SIG-M5 treated with dmso at 0.1 percent for 504 hours (cell line): ENCODE data around the gene SETD1A.
A peak's percentile ranks its signal among the peaks of the same experiment; 100 is the strongest.

Experiments
- DNase-seq: peaks from one replicate; lab custom pipeline; 2025; ENCODE audit not compliant: unreplicated experiment; lab: John Stamatoyannopoulos, UW

SETD1A gene

DNA sequence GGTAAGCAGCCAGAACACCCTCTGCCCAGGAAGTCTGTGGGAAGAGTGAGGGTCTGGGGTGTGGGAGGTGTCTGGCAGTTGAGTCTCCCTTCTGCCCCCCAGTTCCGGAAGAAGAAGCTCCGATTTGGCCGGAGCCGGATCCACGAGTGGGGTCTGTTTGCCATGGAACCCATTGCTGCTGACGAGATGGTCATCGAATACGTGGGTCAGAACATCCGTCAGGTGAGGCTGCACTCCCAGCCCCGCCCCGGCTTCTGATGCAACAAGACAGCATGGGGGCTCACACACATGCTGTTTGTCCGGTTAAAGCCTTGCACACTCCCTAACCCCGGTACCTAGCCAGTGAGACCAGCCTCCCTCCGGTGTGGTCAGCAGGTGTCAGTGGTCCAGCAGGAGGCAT lies 23.4 kb downstream of the SETD1A start:
- DNase-seq: no peak

GRCh38 chr16:30982548-30983288 lies 25.2 kb downstream of the SETD1A start:
- no peak for DNase-seq

DNA sequence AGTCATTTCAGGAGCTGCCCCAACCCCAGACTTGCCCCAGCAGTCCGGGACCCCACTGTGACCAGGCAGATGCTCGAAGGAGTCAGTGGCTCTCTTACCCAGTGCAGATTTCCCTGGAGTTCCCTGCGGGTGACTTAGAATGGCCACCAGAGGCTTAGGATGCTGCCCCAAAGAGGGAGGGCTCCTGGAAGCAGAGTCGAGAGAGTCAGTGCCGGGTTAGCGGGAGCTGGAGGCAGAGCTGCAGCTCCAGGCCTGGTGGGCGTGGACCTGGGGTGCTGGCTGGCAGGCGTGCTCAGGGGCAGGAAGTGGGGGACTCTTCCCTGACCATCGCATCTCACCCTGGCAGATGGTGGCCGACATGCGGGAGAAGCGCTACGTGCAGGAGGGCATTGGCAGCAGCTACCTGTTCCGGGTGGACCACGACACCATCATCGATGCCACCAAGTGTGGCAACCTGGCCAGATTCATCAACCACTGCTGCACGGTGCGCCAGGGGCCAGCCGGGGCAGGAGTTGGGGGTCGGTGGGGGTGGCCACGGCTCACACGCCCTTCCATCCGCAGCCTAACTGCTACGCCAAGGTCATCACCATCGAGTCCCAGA lies 25.8 kb downstream of the SETD1A start:
- DNase-seq: no peak

- no peak for DNase-seq
Observed at GRCh38 chr16:30983898-30984610, 26.5 kb downstream of the SETD1A start.

- DNase-seq: peak; percentile 49
Observed at GRCh38 chr16:30984669-30985400, 27.3 kb downstream of the SETD1A start, which contains the start of gene HSD3B7. Gene HSD3B7, plus strand, starts transcription at chr16:30985207. Its CDS starts 452 bp downstream, at chr16:30985659.

DNA sequence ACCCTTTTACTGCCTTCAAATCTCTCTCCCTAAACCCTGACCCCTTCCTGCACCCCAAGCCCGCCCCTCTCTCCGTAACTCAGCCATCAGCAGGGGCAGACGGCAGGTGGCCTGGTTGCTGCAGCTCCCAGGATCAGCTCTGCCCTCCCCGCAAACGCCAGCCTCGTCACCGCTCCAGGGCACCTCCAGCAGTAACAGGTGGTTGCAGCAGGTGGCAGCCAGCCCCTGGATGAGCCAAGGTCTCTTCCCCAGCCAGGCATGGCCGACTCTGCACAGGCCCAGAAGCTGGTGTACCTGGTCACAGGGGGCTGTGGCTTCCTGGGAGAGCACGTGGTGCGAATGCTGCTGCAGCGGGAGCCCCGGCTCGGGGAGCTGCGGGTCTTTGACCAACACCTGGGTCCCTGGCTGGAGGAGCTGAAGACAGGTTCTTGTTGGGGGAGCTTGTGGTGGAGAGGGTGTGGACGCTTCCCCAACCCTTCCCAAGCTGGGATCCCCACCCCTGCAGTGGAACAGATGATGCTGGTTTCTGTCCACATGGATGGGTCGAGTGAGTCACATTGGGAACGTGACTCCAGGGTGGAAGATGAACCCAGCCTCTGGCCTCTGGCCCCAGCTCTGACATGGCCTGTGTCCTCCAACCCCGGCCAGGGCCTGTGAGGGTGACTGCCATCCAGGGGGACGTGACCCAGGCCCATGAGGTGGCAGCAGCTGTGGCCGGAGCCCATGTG lies 28.0 kb downstream of the SETD1A start:
- peak; percentile 31 for DNase-seq

DNA sequence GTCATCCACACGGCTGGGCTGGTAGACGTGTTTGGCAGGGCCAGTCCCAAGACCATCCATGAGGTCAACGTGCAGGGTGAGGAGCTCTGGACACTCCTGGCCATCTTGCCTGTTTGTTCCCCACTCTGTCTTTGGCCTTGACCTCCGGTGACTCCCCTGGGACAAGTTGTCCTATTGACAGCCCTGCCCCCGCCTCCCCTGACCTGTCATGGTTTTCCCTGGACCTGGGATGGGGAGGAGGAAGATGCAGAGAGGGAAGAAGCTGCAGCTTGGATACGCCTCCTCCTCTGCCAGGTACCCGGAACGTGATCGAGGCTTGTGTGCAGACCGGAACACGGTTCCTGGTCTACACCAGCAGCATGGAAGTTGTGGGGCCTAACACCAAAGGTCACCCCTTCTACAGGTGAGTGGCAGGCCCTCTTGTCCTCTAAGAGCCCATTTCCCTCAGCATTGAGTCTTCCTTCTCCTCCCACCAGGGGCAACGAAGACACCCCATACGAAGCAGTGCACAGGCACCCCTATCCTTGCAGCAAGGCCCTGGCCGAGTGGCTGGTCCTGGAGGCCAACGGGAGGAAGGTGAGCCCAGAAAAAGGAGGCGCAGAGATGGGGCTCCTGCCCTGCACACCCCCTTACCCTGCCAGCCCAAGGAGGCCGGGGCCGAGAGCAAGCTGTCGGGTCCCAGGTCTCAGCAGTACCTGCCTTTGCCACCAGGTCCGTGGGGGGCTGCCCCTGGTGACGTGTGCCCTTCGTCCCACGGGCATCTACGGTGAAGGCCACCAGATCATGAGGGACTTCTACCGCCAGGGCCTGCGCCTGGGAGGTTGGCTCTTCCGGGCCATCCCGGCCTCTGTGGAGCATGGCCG lies 28.8 kb downstream of the SETD1A start:
- DNase-seq: no peak

GRCh38 chr16:30987581-30988190 lies 30.1 kb downstream of the SETD1A start:
- DNase-seq: no peak

DNA sequence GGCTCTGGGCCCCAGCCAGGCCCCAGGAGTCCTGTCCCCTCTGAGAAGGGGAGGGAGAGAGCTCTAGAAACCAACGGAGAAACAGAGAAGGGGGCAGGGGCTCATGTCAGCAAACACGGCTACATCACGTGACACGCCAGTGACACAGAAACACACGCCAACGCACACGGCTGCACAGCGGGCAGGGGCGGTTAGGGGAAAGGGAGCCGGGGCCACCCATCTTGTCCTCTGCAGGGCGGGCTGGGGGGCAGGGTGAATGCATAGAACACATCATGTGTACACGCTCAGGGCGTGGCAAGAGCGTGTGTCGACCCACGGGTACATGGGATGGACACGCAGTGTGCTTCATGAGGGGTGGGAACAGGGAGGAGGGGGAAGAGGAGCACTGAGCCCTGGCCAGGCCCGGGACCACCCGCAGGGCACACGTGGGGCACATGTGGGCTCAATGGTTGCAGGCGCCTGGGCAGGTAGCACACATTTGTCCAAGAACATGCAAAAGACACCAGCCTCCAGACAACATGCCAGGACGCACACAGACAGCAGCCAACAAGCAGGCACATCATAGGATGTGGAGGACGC lies 32.0 kb downstream of the SETD1A start:
- no peak for DNase-seq

DNA sequence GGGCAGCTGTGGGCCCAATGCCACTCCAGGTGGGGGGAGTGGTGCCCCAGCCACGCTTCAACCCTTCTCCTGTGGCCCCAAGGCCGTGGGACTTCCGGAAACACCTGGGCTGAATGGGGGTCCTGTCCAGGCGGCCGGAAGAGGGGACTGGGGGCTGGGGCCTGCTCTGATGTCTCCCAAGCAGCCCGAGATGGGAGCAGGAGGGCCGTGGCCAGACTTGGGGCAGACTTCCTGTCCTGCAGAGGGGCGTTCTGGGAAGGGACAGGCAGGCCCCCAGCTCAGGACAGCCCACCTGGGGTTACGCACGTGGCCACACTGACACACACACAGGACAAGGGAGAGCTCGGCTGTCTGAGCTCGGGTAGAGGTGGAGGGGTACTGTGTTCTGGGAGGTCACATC lies 32.6 kb downstream of the SETD1A start:
- no peak for DNase-seq

GRCh38 chr16:30991052-30991451 lies 33.5 kb downstream of the SETD1A start:
- no peak for DNase-seq

DNA sequence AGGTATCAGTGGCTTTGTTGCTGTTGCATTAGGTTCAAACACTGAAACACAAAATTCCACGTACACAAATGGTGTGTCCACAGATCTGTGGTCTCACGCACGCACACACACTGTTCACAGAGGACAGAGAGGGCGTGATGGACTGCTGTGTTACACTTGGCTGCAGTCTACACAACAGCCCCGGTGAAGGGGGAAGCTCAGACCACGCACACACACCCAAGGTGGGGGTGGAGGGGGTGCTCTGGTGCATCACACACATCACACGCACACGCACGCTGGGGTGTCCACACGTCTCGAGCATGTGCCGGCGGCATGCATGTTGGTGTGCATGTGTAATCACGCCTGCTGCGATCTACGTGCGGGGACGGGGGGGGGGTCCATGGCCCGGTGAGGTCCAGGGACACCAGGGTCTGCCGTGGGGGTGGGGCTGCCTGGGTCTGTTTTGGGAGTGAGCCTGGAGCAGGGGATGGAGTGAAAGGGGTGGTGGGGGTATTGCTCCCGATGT lies 34.8 kb downstream of the SETD1A start:
- DNase-seq: no peak

DNA sequence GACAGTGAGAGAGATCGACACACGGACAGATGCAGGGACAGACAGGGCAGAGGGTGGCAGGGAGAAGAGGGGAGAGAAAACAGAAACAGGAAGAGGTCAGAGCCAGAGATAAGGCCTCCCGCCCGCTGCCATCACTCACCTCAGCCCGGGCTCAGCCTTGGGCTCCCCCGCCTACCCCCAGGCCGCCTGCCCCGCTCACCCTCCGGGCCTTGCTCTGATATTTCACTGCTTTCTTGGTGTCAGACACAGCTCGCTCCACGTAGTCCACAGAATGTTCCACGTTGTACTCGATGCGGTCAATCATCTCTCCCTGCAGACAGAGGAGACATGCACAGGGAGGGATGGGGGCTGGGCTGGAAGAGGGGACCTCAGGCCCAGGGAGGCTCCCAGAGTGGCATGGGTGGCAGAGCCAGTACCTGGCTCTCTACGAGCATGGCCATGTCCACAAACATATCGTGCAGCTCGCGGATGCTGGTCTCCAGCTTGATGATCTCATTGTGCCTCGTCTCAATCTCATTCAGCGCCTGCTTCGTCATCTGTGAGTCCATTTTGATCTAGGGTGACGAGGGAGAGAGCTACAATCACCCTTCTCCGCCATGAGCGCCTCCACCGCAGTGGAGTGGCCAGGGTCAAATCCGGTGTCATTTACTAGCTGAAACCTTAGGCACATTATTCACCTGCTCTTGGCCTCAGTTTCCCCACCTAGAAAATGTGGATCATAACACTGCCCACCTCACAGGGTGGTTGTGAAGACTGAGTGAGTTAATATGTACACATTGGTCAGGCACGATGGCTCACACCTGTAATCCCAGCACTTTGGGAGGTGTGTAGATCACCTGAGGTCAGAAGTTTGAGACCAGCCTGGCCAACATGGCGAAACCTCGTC lies 35.6 kb downstream of the SETD1A start:
- no peak for DNase-seq

- DNase-seq: no peak
Observed at GRCh38 chr16:30995927-30996323, 38.4 kb downstream of the SETD1A start.

DNA sequence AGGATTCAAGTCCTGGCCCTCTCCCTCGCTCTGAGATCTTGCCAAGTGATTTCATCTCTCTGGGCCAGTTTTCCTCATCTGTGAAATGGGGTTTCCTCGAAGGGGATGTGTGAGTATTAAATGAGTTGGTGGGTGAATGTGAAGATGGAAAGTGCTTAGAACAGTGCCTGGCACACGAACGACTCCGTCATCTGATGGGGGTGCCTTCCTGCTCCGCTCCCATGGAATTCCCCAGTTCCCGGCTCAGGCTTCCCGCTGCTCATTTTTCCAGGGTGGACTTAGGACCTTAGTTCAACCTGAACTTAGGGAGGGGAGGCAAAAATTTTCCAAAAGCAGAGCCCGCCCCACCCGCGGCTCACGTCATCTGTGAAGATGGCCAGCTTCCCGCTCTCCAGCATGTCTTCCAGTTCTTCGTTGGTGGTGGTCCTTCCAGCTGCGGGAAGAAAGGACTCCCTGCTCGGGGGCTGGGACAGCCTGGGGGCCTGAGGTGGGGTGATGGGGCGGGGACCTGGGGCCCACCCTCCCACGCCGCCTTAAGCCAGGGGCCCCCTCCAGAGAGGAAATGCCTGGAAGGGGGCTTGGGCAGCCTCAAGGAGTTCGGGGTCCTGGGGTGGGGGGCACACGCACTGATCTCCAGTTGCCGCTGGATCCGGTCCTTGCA lies 38.9 kb downstream of the SETD1A start:
- DNase-seq: no peak

GRCh38 chr16:30996985-30997724 lies 39.6 kb downstream of the SETD1A start:
- DNase-seq: peak; percentile 55
